Stimulated activated CD8-positive, alpha-beta memory T cell treated with anti-CD3 and anti-CD28 coated beads, Interleukin-15, amount 100 ng/mL, for 4 hours (primary cell): ENCODE results near the gene LRRC8D.

Experiments
- DNase-seq, 2 donors: peaks; one replicate each; pipeline ENCODE4 v3.0.0-alpha.2; 2020; ENCODE audit warnings: low read depth in 2 of 2

LRRC8D gene

GRCh38 chr1:89939693-89940438 is 119.0 kb downstream of the LRRC8D start:
- no peak for DNase-seq

GRCh38 chr1:89941110-89941766 is 120.4 kb downstream of the LRRC8D start:
- no peak for DNase-seq

- DNase-seq, result no peak
Observed at GRCh38 chr1:89942014-89942413, 121.2 kb downstream of the LRRC8D start.

GRCh38 chr1:89942825-89943658 is 122.2 kb downstream of the LRRC8D start:
- no peak for DNase-seq

GRCh38 chr1:89943846-89944781 is 123.3 kb downstream of the LRRC8D start:
- DNase-seq, result no peak

- DNase-seq, result no peak
Observed at GRCh38 chr1:89945852-89946476, 125.1 kb downstream of the LRRC8D start.

GRCh38 chr1:89946532-89946931 is 125.7 kb downstream of the LRRC8D start:
- DNase-seq, result no peak

GRCh38 chr1:89948722-89949345 is 128.0 kb downstream of the LRRC8D start:
- DNase-seq, result no peak

GRCh38 chr1:89949991-89950624 is 129.3 kb downstream of the LRRC8D start:
- no peak for DNase-seq

GRCh38 chr1:89950703-89951102 is 129.9 kb downstream of the LRRC8D start:
- DNase-seq, result no peak

GRCh38 chr1:89951766-89952604 is 131.2 kb downstream of the LRRC8D start:
- no peak for DNase-seq

GRCh38 chr1:89952605-89953130 is 131.8 kb downstream of the LRRC8D start:
- DNase-seq, result no peak

- no peak for DNase-seq
Observed at GRCh38 chr1:89953131-89953626, 132.3 kb downstream of the LRRC8D start.

- DNase-seq, result no peak
Observed at GRCh38 chr1:89953929-89954328, 133.1 kb downstream of the LRRC8D start.

GRCh38 chr1:89954401-89954800 is 133.6 kb downstream of the LRRC8D start:
- no peak for DNase-seq

- DNase-seq, result no peak
Observed at GRCh38 chr1:89955311-89956205, 134.7 kb downstream of the LRRC8D start.

- DNase-seq, result no peak
Observed at GRCh38 chr1:89957107-89957506, 136.3 kb downstream of the LRRC8D start.
